ENCODE results near the gene NME7.
A peak's percentile ranks its signal among the peaks of the same experiment; 100 is the strongest.

NME7 gene

GRCh38 chr1:169322138-169322537 lies 45.5 kb downstream of the NME7 start:
- in situ Hi-C loops (cut with MboI; ENCODE audit: low pct_unique_long_range_greater_than_20kb, low sequenced_read_pairs, unreplicated experiment): no loop called here
- TF ChIP-seq CTCF (IDR thresholded peaks at IDR 0.05; ENCODE audit: extremely low read depth, insufficient read depth, missing control alignments): no peak
- no peak for DNase-seq (ENCODE audit: low spot score)

- no peak for TF ChIP-seq CTCF (IDR thresholded peaks at IDR 0.05; ENCODE audit: extremely low read depth, insufficient read depth, missing control alignments)
- DNase-seq (ENCODE audit: low spot score): no peak
- in situ Hi-C loops (cut with MboI; ENCODE audit: low pct_unique_long_range_greater_than_20kb, low sequenced_read_pairs, unreplicated experiment): no loop called here
These were observed 46.1 kb downstream of the NME7 start for GRCh38 chr1:169321539-169321938.

GRCh38 chr1:169318536-169319244 lies 48.9 kb downstream of the NME7 start:
- no peak for DNase-seq (ENCODE audit: low spot score)
- in situ Hi-C loops (cut with MboI; ENCODE audit: low pct_unique_long_range_greater_than_20kb, low sequenced_read_pairs, unreplicated experiment): no loop called here
- TF ChIP-seq CTCF (IDR thresholded peaks at IDR 0.05; ENCODE audit: extremely low read depth, insufficient read depth, missing control alignments): no peak

GRCh38 chr1:169316556-169316955 lies 51.0 kb downstream of the NME7 start:
- TF ChIP-seq CTCF (IDR thresholded peaks at IDR 0.05; ENCODE audit: extremely low read depth, insufficient read depth, missing control alignments): no peak
- in situ Hi-C loops (cut with MboI; ENCODE audit: low pct_unique_long_range_greater_than_20kb, low sequenced_read_pairs, unreplicated experiment): no loop called here
- no peak for DNase-seq (ENCODE audit: low spot score)

GRCh38 chr1:169312084-169312954 lies 55.3 kb downstream of the NME7 start:
- DNase-seq (ENCODE audit: low spot score): no peak
- in situ Hi-C loops (cut with MboI; ENCODE audit: low pct_unique_long_range_greater_than_20kb, low sequenced_read_pairs, unreplicated experiment): no loop called here
- no peak for TF ChIP-seq CTCF (IDR thresholded peaks at IDR 0.05; ENCODE audit: extremely low read depth, insufficient read depth, missing control alignments)

GRCh38 chr1:169309178-169310166 lies 58.1 kb downstream of the NME7 start:
- no peak for TF ChIP-seq CTCF (IDR thresholded peaks at IDR 0.05; ENCODE audit: extremely low read depth, insufficient read depth, missing control alignments)
- peak; percentile 28 for DNase-seq (ENCODE audit: low spot score)
- in situ Hi-C loops (cut with MboI; ENCODE audit: low pct_unique_long_range_greater_than_20kb, low sequenced_read_pairs, unreplicated experiment): no loop called here
